ENCODE data around the gene CTXN2. TPM values are rescaled to one million over a fixed set of nuclear protein-coding genes. Genes with fewer than 3 reads are reported as not detected.

Gene CTXN2
- total RNA-seq, 1 experiment from 2014 or later = not detected

GRCh38 chr15:48248414-48248813 lies 56.9 kb downstream of the CTXN2 start:
- no peak overlapping the region for H3K4me2 ChIP-seq
- no peak overlapping the region for H3K27ac ChIP-seq
- intact Hi-C loops (cut with micrococcal nuclease; ENCODE audit: unreplicated experiment) = no loop called here
- no peaks in the 10 kb centered on the region for H3F3A ChIP-seq (ENCODE audit: insufficient read depth, low read depth)
- H3K9me2 ChIP-seq (ENCODE audit: insufficient read depth) = no peaks in the 10 kb centered on the region
- no peaks in the 10 kb centered on the region for H3K79me2 ChIP-seq (ENCODE audit: low read depth)
- H3K36me3 ChIP-seq (ENCODE audit: low read depth) = no peaks in the 10 kb centered on the region
- no TSS peak for BruUV-seq (replicated peaks)
- no peak overlapping the region for H2AFZ ChIP-seq
- peaks cover 32% of the 10 kb centered on the region for H3K27me3 ChIP-seq (ENCODE audit: insufficient read depth, low read depth)
- no peak for DNase-seq
- H3K9me3 ChIP-seq (ENCODE audit: insufficient read depth, low read depth) = no peaks in the 10 kb centered on the region
- TF ChIP-seq EZH2 (IDR thresholded peaks at IDR 0.05; ENCODE audit: low read depth) = no peak
- TF ChIP-seq CTCF (conservative IDR thresholded peaks at IDR 0.05) = no peak
- no peak overlapping the region for H3K4me3 ChIP-seq
- H3K4me1 ChIP-seq (replicated peaks; ENCODE audit: insufficient read depth) = no peaks in the 10 kb centered on the region
- H4K20me1 ChIP-seq (ENCODE audit: insufficient read depth) = no peaks in the 10 kb centered on the region
- ChIA-PET POLR2A (ENCODE audit: unreplicated experiment) (no interaction called here), CTCF (no interaction called here)

GRCh38 chr15:48250640-48251076 lies 59.2 kb downstream of the CTXN2 start:
- no peaks in the 10 kb centered on the region for H3F3A ChIP-seq (ENCODE audit: insufficient read depth, low read depth)
- no peak overlapping the region for H3K4me2 ChIP-seq
- ChIA-PET POLR2A (ENCODE audit: unreplicated experiment) (interaction anchor here (0.6 kb wide), 1 partner anchor 1139 kb away, joined by 5 read pairs; no protein-coding TSS in a partner anchor), CTCF (no interaction called here)
- H3K9me2 ChIP-seq (ENCODE audit: insufficient read depth) = no peaks in the 10 kb centered on the region
- intact Hi-C loops (cut with micrococcal nuclease; ENCODE audit: unreplicated experiment) = no loop called here
- H3K27ac ChIP-seq = no peak overlapping the region
- TF ChIP-seq CTCF (conservative IDR thresholded peaks at IDR 0.05) (peak; percentile 60), EZH2 (IDR thresholded peaks at IDR 0.05; ENCODE audit: low read depth) (no peak)
- H3K27me3 ChIP-seq (ENCODE audit: insufficient read depth, low read depth) = peaks cover 23% of the 10 kb centered on the region
- H3K4me1 ChIP-seq (replicated peaks; ENCODE audit: insufficient read depth) = no peaks in the 10 kb centered on the region
- no peaks in the 10 kb centered on the region for H4K20me1 ChIP-seq (ENCODE audit: insufficient read depth)
- H3K4me3 ChIP-seq = no peak overlapping the region
- no TSS peak for BruUV-seq (replicated peaks)
- no peak for DNase-seq
- H3K36me3 ChIP-seq (ENCODE audit: low read depth) = no peaks in the 10 kb centered on the region
- H3K79me2 ChIP-seq (ENCODE audit: low read depth) = no peaks in the 10 kb centered on the region
- H2AFZ ChIP-seq = no peak overlapping the region
- H3K9me3 ChIP-seq (ENCODE audit: insufficient read depth, low read depth) = no peaks in the 10 kb centered on the region

GRCh38 chr15:48253172-48253571 lies 61.7 kb downstream of the CTXN2 start:
- BruUV-seq (replicated peaks) = no TSS peak
- H3K9me3 ChIP-seq (ENCODE audit: insufficient read depth, low read depth) = no peaks in the 10 kb centered on the region
- H3K4me2 ChIP-seq = no peak overlapping the region
- H3K4me1 ChIP-seq (replicated peaks; ENCODE audit: insufficient read depth) = no peaks in the 10 kb centered on the region
- H3F3A ChIP-seq (ENCODE audit: insufficient read depth, low read depth) = no peaks in the 10 kb centered on the region
- peaks cover 6% of the 10 kb centered on the region; the same call in 1 of the 2 replicates for H3K27me3 ChIP-seq (ENCODE audit: insufficient read depth, low read depth)
- H3K9me2 ChIP-seq (ENCODE audit: insufficient read depth) = no peaks in the 10 kb centered on the region
- no peaks in the 10 kb centered on the region for H3K36me3 ChIP-seq (ENCODE audit: low read depth)
- H3K79me2 ChIP-seq (ENCODE audit: low read depth) = no peaks in the 10 kb centered on the region
- no peak for TF ChIP-seq EZH2 (IDR thresholded peaks at IDR 0.05; ENCODE audit: low read depth)
- no peak for TF ChIP-seq CTCF (conservative IDR thresholded peaks at IDR 0.05)
- ChIA-PET CTCF (no interaction called here), POLR2A (ENCODE audit: unreplicated experiment) (no interaction called here)
- intact Hi-C loops (cut with micrococcal nuclease; ENCODE audit: unreplicated experiment) = no loop called here
- H4K20me1 ChIP-seq (ENCODE audit: insufficient read depth) = no peaks in the 10 kb centered on the region
- no peak overlapping the region for H2AFZ ChIP-seq
- no peak overlapping the region for H3K27ac ChIP-seq
- no peak for DNase-seq
- no peak overlapping the region for H3K4me3 ChIP-seq

Other genes starting within 250 kb of the CTXN2 start
- not detected in 2 replicates for gene SLC24A5, start 70.7 kb upstream of the CTXN2 start, total RNA-seq (2021)
- 1.7 and 2.1 TPM in 2 replicates for gene MYEF2, start 13.4 kb upstream of the CTXN2 start, total RNA-seq (2021)
- gene SLC12A1, start 14.6 kb downstream of the CTXN2 start, total RNA-seq (2021) = not detected in 2 replicates
- gene DUT, start 139.8 kb downstream of the CTXN2 start, total RNA-seq (2021) = 148 and 169 TPM in 2 replicates

All from PC-9 (cell line).